Measurements from ENCODE around the gene RBP5.

Gene RBP5

DNA sequence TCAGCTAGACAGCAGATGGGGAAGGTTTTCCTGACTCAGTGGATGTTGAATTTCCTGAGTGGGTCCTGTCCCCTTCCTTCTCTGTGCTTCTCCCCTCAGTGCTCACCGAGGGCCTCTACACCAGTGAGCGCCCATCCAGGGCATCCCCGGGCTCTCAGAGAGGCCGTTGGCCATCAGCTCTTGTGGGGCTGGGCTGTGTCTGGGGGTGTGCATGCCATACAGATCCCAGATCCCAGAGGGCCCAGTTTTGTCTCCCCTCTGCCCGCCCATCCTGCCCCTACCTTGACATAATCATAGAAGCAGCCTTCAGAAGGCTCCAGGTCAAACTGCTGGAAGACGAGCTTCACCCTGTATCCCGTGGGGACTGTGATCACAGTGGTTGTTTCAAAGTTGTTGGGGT, 37.5 kb downstream of the RBP5 start:
- TF ChIP-seq, protein P1, sequence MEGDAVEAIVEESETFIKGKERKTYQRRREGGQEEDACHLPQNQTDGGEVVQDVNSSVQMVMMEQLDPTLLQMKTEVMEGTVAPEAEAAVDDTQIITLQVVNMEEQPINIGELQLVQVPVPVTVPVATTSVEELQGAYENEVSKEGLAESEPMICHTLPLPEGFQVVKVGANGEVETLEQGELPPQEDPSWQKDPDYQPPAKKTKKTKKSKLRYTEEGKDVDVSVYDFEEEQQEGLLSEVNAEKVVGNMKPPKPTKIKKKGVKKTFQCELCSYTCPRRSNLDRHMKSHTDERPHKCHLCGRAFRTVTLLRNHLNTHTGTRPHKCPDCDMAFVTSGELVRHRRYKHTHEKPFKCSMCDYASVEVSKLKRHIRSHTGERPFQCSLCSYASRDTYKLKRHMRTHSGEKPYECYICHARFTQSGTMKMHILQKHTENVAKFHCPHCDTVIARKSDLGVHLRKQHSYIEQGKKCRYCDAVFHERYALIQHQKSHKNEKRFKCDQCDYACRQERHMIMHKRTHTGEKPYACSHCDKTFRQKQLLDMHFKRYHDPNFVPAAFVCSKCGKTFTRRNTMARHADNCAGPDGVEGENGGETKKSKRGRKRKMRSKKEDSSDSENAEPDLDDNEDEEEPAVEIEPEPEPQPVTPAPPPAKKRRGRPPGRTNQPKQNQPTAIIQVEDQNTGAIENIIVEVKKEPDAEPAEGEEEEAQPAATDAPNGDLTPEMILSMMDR (conservative IDR thresholded peaks at IDR 0.05), result no peak
- H3K27ac ChIP-seq, result no peak overlapping the region

DNA sequence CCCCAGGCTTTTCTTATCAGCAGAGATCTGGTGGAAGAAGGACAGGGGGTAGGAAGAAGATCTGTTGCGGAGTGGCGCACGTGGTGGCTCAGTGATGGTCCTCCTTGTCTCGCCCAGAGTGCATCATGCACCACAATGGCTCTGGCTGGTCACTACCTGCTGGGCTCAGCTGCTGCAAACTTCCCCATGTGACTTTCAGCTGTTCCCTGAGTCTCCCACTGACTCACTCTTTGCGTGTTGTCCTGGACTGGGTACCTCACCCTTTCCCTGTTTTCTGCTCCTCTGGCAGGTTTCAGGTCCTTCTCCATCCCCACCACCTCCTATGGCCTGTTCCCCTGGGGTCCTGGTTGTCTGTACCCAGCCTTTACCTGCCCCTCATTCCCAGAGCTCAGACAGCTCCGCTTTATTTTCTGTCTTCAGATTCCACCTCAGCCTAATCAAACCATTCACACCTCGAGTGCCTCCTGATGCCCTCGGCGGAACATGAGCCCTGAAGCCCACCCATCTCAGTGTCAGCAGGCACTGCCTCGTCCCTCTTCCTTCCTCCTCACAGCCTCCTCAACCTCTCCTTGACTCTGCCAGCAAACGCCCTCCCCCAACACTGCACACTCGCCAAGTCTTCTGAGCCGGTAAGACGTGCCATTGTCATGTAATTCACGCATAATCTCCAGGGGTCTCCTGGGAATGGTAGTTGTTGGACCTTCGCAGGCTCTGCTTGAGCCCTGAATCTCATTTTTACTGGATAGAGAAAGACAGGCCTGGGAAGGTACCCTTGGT, 38.3 kb downstream of the RBP5 start:
- TF ChIP-seq, protein P1 (conservative IDR thresholded peaks at IDR 0.05), result no peak
- no peak overlapping the region for H3K27ac ChIP-seq

DNA sequence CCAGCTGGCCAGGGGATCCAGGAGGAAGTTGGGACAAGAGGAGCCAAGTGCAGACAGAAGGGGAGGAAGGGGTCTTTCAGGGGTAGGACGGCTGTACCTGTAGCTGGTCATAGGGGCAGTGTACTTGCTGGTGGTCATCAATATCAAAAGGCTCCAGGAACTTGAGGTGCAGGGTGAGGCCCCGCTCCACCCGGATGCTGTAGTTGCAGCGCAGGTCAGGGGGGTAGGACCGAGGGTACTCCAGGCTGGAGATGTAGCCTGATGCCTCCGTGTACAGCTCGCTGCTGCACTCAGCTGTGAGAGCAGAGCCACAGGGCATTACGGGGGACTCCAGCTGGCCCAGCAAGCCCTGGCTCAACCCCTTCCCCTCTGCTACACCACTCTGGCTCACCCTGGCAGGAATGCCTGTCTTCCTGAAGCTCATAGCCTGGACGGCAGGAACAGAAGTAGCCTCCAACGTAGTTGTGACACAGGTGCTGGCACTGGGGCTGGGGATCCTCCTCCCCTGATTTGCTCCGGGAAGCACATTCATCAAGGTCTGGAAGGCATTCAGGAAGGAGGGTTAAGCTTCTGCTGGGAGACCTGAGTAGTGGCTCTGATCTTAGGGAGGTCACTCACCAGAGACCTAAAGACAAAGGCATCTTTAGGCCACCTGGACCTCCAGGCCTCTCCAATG, 39.4 kb downstream of the RBP5 start:
- TF ChIP-seq, protein P1 (conservative IDR thresholded peaks at IDR 0.05), result no peak
- no peak overlapping the region for H3K27ac ChIP-seq

DNA sequence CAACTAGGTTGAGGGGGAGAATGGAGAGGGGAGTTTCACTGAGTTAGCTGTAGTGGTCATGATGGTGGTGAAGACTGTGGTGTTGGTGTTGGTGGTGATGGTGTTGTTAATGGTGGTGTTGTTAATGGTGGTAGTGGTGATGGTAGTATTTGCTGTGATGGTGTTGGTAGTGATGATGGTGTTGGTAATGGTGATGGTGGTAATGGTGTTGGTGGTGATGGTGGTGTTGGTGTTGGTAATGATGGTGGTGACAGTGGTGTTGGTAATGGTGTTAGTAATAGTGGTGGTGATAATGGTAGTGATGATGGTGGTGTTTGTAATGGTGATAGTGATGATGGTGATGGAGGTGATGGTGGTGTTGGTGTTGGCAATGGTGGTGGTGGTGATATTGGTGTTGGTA, 45.6 kb downstream of the RBP5 start:
- no peak overlapping the region for H3K27ac ChIP-seq

DNA sequence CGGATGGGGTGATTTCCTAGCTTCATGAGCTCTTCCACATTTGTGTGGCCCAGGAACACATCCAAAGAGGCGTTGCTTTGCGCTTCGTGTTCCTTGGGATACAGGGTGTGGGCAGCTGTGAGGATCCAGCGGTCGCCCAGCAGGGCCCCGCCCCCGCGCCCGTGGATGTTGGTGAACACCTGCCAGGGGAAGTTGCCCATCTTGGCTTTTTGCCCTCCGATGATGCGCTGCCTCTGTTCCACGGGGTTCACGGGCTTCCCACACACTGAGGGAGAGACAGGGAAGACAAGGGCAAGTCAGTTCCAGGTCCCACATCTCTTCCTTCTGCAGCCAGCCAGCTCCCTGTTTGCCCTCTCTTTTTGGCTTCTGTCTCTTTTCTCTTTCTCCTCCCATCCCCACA, 47.7 kb downstream of the RBP5 start:
- no peak overlapping the region for H3K27ac ChIP-seq
- TF ChIP-seq, protein P1 (conservative IDR thresholded peaks at IDR 0.05), result no peak

More for the DNA sequence above, 45.6 kb downstream of the RBP5 start:
- TF ChIP-seq, protein P1 (conservative IDR thresholded peaks at IDR 0.05), result no peak

DNA sequence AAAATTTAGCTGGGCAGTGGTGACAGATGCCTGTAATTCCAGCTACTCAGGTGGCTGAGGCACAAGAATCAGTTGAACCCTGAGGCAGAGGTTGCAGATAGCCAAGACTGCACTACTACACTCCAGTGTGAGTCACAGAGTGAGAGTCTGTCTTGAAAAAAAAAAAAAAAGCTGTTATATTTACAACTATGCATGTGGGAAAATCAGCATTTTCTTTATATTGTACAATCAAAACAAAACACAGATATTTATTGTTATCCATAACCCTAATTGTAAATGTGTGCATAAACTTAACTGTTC, 48.9 kb downstream of the RBP5 start:
- no peak overlapping the region for H3K27ac ChIP-seq
- TF ChIP-seq, protein P1 (conservative IDR thresholded peaks at IDR 0.05), result no peak

DNA sequence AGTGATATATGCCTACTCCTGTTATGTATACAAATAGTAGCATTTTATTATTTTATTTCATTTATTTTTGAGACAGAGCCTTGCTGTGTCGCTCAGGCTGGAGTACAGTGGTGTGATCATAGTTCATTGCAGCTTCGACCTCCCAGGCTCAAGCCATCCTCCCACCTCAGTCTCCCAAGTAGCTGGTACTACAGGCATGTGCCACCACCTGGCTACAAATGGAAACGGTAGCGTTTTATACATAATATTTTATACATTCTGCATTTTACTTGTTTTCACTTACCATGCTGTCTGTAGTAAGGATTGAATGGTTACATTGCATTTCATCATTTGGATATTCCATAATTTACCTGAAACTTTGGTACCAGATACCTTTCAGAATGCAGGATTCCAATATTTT, 50.5 kb downstream of the RBP5 start:
- TF ChIP-seq, protein P1 (conservative IDR thresholded peaks at IDR 0.05), result peak; percentile 52; the same call in 1 of the 2 replicates
- no peak overlapping the region for H3K27ac ChIP-seq
